ENCODE data around the gene TENM4.

Gene TENM4

GRCh38 chr11:78878631-78879030 lies 562.2 kb downstream of the TENM4 start:
- no peak overlapping the region for H3K4me3 ChIP-seq (ENCODE audit: low read depth, low read length)
- TF ChIP-seq CTCF (IDR thresholded peaks at IDR 0.05; ENCODE audit: borderline replicate concordance, insufficient read depth, low read depth, low read length) = no peak

GRCh38 chr11:78876676-78877075 lies 564.2 kb downstream of the TENM4 start:
- no peak overlapping the region for H3K4me3 ChIP-seq (ENCODE audit: low read depth, low read length)
- TF ChIP-seq CTCF (IDR thresholded peaks at IDR 0.05; ENCODE audit: borderline replicate concordance, insufficient read depth, low read depth, low read length) = no peak

- H3K4me3 ChIP-seq (ENCODE audit: low read depth, low read length) = no peak overlapping the region
- no peak for TF ChIP-seq CTCF (IDR thresholded peaks at IDR 0.05; ENCODE audit: borderline replicate concordance, insufficient read depth, low read depth, low read length)
These were observed 570.2 kb downstream of the TENM4 start for GRCh38 chr11:78870655-78871054.

- no peak overlapping the region for H3K4me3 ChIP-seq (ENCODE audit: low read depth, low read length)
- no peak for TF ChIP-seq CTCF (IDR thresholded peaks at IDR 0.05; ENCODE audit: borderline replicate concordance, insufficient read depth, low read depth, low read length)
These were observed 571.5 kb downstream of the TENM4 start for GRCh38 chr11:78869293-78869692.

GRCh38 chr11:78868563-78868962 lies 572.3 kb downstream of the TENM4 start:
- no peak for TF ChIP-seq CTCF (IDR thresholded peaks at IDR 0.05; ENCODE audit: borderline replicate concordance, insufficient read depth, low read depth, low read length)
- no peak overlapping the region for H3K4me3 ChIP-seq (ENCODE audit: low read depth, low read length)

- no peak for TF ChIP-seq CTCF (IDR thresholded peaks at IDR 0.05; ENCODE audit: borderline replicate concordance, insufficient read depth, low read depth, low read length)
- H3K4me3 ChIP-seq (ENCODE audit: low read depth, low read length) = no peak overlapping the region
These were observed 580.0 kb downstream of the TENM4 start for GRCh38 chr11:78860720-78861422.

GRCh38 chr11:78857688-78858087 lies 583.1 kb downstream of the TENM4 start:
- no peak for TF ChIP-seq CTCF (IDR thresholded peaks at IDR 0.05; ENCODE audit: borderline replicate concordance, insufficient read depth, low read depth, low read length)
- H3K4me3 ChIP-seq (ENCODE audit: low read depth, low read length) = no peak overlapping the region

Measured in GM12875 (cell line).